Stimulated activated CD8-positive, alpha-beta memory T cell treated with anti-CD3 and anti-CD28 coated beads, Interleukin-15, amount 100 ng/mL, for 4 hours (primary cell): ENCODE measurements around the gene GAL3ST2.
"Not testable (repeated sequence)": the region's sequence is repeated elsewhere in the genome, so short reads cannot be mapped to it uniquely, and the experiment has no call there.

Experiments used
- DNase-seq, 2 donors: peaks; one replicate each; pipeline ENCODE4 v3.0.0-alpha.2; 2020; ENCODE audit warnings: low read depth in 2 of 2

Gene GAL3ST2

DNA sequence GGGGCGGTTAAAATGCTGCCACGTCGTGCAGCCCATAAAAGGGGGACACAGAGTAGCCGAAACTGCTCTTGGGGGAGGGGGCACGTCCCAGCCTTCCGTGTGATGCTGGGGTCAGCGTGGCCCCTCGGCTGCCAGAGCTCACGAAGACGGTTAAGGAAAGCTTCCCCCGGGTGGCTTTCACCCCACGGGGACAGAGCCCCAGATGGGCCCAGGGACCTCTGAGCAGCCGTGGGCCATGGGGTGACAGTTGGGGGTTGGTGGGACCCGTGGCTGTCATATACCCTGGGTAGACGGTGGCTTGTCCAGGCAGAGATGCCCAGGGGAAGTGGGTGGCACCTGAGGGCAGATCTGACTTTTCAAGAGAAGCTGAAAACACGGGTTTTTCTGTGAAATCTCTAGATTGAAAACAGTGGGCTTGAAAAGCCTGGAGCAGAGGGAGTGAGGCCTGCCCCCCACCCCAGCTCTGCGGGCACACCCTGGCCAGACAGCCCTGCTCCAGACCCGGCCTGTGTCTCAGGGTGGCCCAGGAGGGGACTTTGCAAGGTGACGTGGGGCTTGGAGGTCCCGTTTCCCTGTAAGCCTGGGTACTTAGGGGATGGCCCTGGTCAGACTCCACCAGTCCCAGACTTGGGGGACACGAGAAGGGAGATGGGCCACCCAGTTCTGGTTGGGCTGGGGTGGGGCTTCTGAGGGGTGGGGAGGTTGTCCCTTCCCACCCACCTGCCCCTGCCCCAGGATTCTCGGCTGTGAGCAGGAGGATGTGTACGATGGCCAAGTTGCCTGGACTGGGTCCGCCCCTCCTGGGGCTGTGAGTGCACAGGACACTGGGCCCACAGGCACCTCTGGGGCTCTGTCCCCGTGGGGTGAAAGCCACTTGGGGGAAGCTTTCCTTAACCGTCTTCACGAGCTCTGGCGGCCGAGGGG is 33.0 kb downstream of the GAL3ST2 start:
- no peak for DNase-seq

GRCh38 chr2:241810307-241811200 is 33.9 kb downstream of the GAL3ST2 start:
- DNase-seq, result no peak

GRCh38 chr2:241811201-241811951 is 34.8 kb downstream of the GAL3ST2 start:
- no peak for DNase-seq

- DNase-seq, result no peak
Measured at GRCh38 chr2:241811952-241812729, 35.5 kb downstream of the GAL3ST2 start.

DNA sequence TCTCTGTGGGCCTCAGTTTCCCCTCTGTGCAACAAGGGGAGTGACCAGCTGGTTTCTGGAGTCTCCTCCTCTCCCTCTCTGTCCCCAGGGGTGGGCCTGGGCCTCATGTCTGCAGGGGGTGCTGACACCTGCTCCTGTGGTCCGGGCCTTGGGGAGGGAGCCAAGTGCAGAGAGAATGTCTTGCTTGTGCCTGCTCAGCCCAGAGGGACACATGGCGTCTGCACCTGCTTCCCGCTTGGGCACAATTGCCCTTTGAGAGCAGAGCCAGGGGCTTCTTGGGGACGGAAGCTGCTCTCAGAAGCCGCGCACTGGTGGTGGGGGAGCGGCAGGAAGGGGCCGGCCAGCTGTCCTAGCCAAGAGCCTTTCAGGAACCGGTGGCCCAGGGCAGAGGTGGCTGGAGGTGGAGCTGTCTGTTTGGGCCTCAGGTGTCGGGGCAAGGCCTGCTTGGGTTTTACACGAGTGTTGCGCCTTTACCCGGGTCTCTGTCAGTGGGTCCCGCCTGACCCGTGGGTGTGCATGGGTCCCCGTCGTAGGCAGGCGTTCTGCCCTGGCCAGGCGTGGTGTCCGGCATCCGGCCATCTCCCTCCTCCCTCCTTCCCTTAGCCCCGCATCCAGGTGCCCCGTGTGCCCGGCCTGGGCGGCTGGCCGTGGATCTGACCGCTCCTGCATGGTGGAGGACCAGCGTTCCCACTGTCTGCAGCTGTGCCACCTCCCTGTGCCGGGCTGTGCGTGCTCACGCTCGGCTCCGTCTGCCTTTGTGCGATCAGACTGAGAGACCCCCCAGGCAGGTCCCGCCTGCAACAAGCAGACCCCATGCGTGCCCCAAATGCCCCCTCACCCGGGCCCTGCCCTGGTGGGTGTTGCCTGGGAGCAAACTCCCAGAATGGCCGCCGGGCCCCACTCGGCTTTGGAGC is 36.4 kb downstream of the GAL3ST2 start:
- no peak for DNase-seq

DNA sequence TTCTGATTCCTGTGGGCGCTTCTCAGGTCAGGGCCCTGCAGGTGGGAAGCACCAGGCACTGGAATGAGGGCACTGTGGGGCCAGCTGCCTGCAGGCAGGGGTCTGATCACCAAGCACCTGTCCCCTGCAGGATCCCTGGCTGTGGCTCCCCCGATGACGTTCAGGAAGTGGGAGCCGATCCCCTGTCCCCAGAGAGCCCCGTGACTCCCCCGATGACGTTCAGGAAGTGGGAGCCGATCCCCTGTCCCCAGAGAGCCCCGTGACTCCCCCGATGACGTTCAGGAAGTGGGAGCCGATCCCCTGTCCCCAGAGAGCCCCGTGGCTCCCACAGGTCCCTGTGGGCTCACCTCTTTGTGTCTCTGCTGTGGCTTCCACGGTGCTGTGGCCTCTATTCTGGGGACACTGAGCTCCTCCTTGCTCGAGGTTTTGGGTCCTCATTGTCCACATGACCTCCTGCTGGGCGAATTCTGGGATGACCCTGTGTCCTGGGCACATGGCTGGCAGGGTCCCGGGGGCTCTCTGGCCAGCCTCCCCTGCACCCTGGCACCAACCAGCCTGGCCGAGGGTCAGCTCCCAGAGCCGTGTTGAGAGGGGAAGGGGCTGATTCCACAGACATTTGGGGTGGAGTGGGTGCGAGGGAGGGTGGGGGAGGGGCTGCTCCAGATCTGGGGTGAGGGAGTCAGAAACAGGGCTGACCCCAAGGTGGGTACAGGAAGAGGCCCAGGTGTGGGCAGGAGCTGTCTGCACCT is 37.2 kb downstream of the GAL3ST2 start:
- DNase-seq, result no peak

- DNase-seq, result no peak
Measured at GRCh38 chr2:241814393-241814642, 37.7 kb downstream of the GAL3ST2 start.

GRCh38 chr2:241814643-241815476 is 38.2 kb downstream of the GAL3ST2 start:
- no peak for DNase-seq

- DNase-seq, result no peak
Measured at GRCh38 chr2:241815477-241816430, 39.1 kb downstream of the GAL3ST2 start.

- no peak for DNase-seq
Measured at GRCh38 chr2:241816431-241817121, 40.0 kb downstream of the GAL3ST2 start.

DNA sequence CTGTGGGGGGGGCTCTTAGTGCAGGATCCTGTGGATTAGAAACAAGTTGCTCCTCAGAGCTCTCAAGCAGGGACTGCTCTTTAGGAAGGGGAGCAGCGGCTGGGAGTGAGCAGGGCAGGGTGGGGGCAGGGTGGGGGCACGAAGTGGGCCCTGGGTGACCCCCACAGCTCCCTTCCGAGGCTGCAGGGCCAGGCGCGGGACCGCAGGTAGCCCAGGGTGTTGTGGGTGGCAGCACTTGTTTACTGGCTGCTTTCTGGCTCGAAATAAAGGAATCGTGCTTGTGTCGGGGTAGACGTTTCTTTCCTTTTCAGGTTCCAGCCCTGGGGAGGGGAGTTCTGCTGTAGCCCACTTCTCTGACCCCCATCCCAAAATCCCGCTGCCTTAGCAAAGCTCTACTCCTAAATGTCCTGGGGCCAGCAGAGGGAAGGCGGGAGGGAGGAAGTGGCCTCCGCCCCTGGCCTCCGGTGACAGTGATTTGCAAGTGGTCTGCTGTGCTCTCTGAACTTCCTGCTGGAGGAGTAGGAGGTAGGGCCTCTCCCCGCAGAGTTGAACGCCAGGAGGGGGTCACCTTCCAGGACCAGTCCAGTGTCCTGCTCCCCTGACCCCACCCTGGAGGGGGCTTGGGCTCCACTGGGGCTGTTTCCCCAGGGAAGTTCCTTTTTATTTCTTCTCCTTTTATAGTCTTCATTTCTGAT is 40.7 kb downstream of the GAL3ST2 start:
- no peak for DNase-seq

- DNase-seq, result not testable (repeated sequence)
Measured at GRCh38 chr2:241817821-241818215, 41.2 kb downstream of the GAL3ST2 start.

GRCh38 chr2:241818229-241818942 is 41.8 kb downstream of the GAL3ST2 start:
- DNase-seq, result no peak

DNA sequence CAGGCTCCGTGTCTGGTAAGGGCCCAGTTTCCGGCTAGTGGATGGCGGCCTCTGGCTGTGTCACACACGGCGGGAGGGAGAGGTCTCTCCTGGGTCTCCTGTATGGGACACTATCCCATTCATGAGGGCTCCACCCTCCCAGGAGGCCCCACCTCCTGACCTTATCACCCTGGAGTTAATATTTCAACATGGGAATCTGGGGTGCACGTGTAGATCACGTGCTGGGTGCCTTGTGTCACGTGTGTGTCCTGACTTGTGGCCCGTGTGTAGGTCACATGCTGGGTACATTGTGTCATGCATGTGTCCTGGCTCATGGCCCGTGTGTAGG is 42.3 kb downstream of the GAL3ST2 start:
- no peak for DNase-seq

- DNase-seq, result not testable (repeated sequence)
Measured at GRCh38 chr2:241819947-241820624, 43.5 kb downstream of the GAL3ST2 start.
